Calu3 (cell line): ENCODE measurements around the gene TCEA2. TPM values are rescaled to one million over a fixed set of nuclear protein-coding genes. Genes with fewer than 3 reads are reported as not detected.

Source experiments
- BruUV-seq: library from RNA; stranded (reverse); fragments of 400-500 nt; replicated peaks from 2 replicates; lab custom pipeline; 2021; lab: Mats Ljungman, UMichigan
- CTCF ChIA-PET: fragments of 300-600 bp; sonication (Branson Sonifier 250); formaldehyde crosslinking; loops from one replicate; lab custom pipeline; 2022; ENCODE audit warnings: antibody characterized with exemption; lab: Charles Lee
- DNase-seq: peaks from one replicate; pipeline ENCODE4 v3.0.0; 2022
- H3K27ac Mint-ChIP-seq: one replicate; pipeline ENCODE4 v1.8.0; 2022; ENCODE audit warnings: mixed read lengths; ENCODE audit not compliant: unreplicated experiment
- H3K27me3 Mint-ChIP-seq: one replicate; pipeline ENCODE4 v1.8.0; 2022; ENCODE audit warnings: mixed read lengths; ENCODE audit not compliant: unreplicated experiment
- H3K36me3 Mint-ChIP-seq: one replicate; pipeline ENCODE4 v1.8.0; 2022; ENCODE audit warnings: mild to moderate bottlenecking, moderate library complexity, mixed read lengths; ENCODE audit not compliant: insufficient read depth, unreplicated experiment
- H3K4me1 Mint-ChIP-seq: one replicate; pipeline ENCODE4 v1.8.0; 2022; ENCODE audit warnings: mild to moderate bottlenecking, low read depth, mixed read lengths; ENCODE audit not compliant: unreplicated experiment
- H3K4me3 Mint-ChIP-seq: one replicate; pipeline ENCODE4 v1.8.0; 2022; ENCODE audit warnings: mild to moderate bottlenecking, low read depth, moderate library complexity, mixed read lengths; ENCODE audit not compliant: unreplicated experiment
- H3K9me3 Mint-ChIP-seq: one replicate; pipeline ENCODE4 v1.8.0; 2022; ENCODE audit warnings: low read depth, mixed read lengths; ENCODE audit not compliant: unreplicated experiment
- intact Hi-C: fragments of 100-400 bp; cut with micrococcal nuclease; formaldehyde crosslinking; loops from one replicate; pipeline ENCODE4 v1.10.0; 2022; ENCODE audit not compliant: unreplicated experiment
- total RNA-seq: library from RNA; stranded (reverse); gene quantifications from 2 replicates; pipeline ENCODE4 v1.2.3, GENCODE V29; 2022
- TF ChIP-seq, protein P1 (sequence below): fragments of 200-600 bp; IDR thresholded peaks from one replicate; pipeline ENCODE4 v1.8.0; 2022; ENCODE audit warnings: antibody characterized with exemption; ENCODE audit not compliant: unreplicated experiment

The TCEA2 gene
- total RNA-seq, 1 experiment from 2014 or later: 39.9 TPM

- Mint-ChIP-seq H3K27ac (no peak overlapping the region), H3K4me1 (peaks cover 6% of the 10 kb centered on the region), H3K4me3 (no peak overlapping the region), H3K9me3 (no peaks in the 10 kb centered on the region), H3K27me3 (peaks cover 32% of the 10 kb centered on the region), H3K36me3 (peaks cover 77% of the 10 kb centered on the region)
- no TSS peak for BruUV-seq
- intact Hi-C loops: loop anchor here (5.0 kb wide), 1 partner anchor 86 kb away; no protein-coding TSS in a partner anchor
- TF ChIP-seq, protein P1, sequence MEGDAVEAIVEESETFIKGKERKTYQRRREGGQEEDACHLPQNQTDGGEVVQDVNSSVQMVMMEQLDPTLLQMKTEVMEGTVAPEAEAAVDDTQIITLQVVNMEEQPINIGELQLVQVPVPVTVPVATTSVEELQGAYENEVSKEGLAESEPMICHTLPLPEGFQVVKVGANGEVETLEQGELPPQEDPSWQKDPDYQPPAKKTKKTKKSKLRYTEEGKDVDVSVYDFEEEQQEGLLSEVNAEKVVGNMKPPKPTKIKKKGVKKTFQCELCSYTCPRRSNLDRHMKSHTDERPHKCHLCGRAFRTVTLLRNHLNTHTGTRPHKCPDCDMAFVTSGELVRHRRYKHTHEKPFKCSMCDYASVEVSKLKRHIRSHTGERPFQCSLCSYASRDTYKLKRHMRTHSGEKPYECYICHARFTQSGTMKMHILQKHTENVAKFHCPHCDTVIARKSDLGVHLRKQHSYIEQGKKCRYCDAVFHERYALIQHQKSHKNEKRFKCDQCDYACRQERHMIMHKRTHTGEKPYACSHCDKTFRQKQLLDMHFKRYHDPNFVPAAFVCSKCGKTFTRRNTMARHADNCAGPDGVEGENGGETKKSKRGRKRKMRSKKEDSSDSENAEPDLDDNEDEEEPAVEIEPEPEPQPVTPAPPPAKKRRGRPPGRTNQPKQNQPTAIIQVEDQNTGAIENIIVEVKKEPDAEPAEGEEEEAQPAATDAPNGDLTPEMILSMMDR: no peak
- CTCF ChIA-PET: interaction anchor here (0.8 to 1.4 kb wide), 2 partner anchors 55 to 499 kb away, joined by 3 to 4 read pairs; partner anchors contain the start of gene PTK6
- no peak for DNase-seq
Observed at GRCh38 chr20:64036346-64037198, 26.4 kb upstream of the TCEA2 start.

DNA sequence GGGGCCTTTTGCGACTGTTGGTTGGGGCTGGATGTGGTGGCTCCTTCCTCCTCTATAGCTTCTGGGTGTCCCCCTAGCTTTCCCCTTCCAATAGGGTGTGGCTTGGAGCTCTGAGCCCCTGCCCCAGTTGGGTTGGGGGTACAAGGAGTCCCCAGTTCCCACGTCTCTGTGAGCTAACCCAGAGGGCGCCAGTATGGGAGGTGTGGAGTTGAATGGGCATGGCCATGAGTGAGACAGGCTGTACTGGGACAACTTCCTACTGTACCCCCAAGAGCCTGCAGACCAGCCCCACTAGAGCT, 25.9 kb upstream of the TCEA2 start:
- Mint-ChIP-seq H3K27me3 (peaks cover 33% of the 10 kb centered on the region), H3K4me3 (peak overlapping the region; percentile 77), H3K27ac (no peak overlapping the region), H3K9me3 (no peaks in the 10 kb centered on the region), H3K36me3 (peaks cover 71% of the 10 kb centered on the region), H3K4me1 (peaks cover 6% of the 10 kb centered on the region)
- CTCF ChIA-PET: interaction anchor here (1.4 to 2.5 kb wide), 2 partner anchors 15 to 55 kb away, joined by 4 to 13 read pairs; no protein-coding TSS in a partner anchor
- intact Hi-C loops: loop anchor here (5.0 kb wide), 1 partner anchor 85 kb away; no protein-coding TSS in a partner anchor
- no peak for DNase-seq
- TF ChIP-seq, protein P1: no peak
- BruUV-seq: no TSS peak

- CTCF ChIA-PET: interaction anchor here (0.6 to 2.5 kb wide), 12 partner anchors 10 to 500 kb away, joined by 3 to 33 read pairs (median 10); partner anchors contain the start of genes LKAAEAR1, PRPF6, SAMD10 and TCEA2
- no peak for DNase-seq
- TF ChIP-seq, protein P1: no peak
- H3K4me3 Mint-ChIP-seq: peak overlapping the region; percentile 77
- intact Hi-C loops: loop anchor here (5.0 kb wide), 1 partner anchor 85 kb away; no protein-coding TSS in a partner anchor
- H3K27ac Mint-ChIP-seq: no peak overlapping the region
- H3K9me3 Mint-ChIP-seq: no peaks in the 10 kb centered on the region
- BruUV-seq: no TSS peak
- H3K27me3 Mint-ChIP-seq: peaks cover 33% of the 10 kb centered on the region
- H3K36me3 Mint-ChIP-seq: peaks cover 66% of the 10 kb centered on the region
- peaks cover 6% of the 10 kb centered on the region for H3K4me1 Mint-ChIP-seq
Observed at GRCh38 chr20:64037498-64038213, 25.3 kb upstream of the TCEA2 start.

GRCh38 chr20:64038224-64038564, 24.8 kb upstream of the TCEA2 start:
- no peak overlapping the region for H3K27ac Mint-ChIP-seq
- peak; percentile 71 for DNase-seq
- no TSS peak for BruUV-seq
- intact Hi-C loops: loop anchor here (5.0 kb wide), 1 partner anchor 84 kb away; no protein-coding TSS in a partner anchor
- peak overlapping the region; percentile 77 for H3K4me3 Mint-ChIP-seq
- H3K36me3 Mint-ChIP-seq: peaks cover 61% of the 10 kb centered on the region
- CTCF ChIA-PET: interaction anchor here (0.6 to 2.5 kb wide), 18 partner anchors 10 to 1099 kb away, joined by 3 to 33 read pairs (median 5); partner anchors contain the start of genes LKAAEAR1, PRPF6, SAMD10 and TCEA2
- TF ChIP-seq, protein P1: no peak
- no peaks in the 10 kb centered on the region for H3K9me3 Mint-ChIP-seq
- peaks cover 6% of the 10 kb centered on the region for H3K4me1 Mint-ChIP-seq
- H3K27me3 Mint-ChIP-seq: peaks cover 35% of the 10 kb centered on the region
